A673 (cell line): ENCODE measurements around the gene FOXK1. TPM values are rescaled to one million over a fixed set of nuclear protein-coding genes. Genes with fewer than 3 reads are reported as not detected.
"Not testable (repeated sequence)": the region's sequence is repeated elsewhere in the genome, so short reads cannot be mapped to it uniquely, and the experiment has no call there.

Experiments
- BruUV-seq: library from RNA; stranded (reverse); fragments of 400-500 nt; replicated peaks from 2 replicates; lab custom pipeline; 2021; lab: Mats Ljungman, UMichigan
- CTCF ChIA-PET: fragments of 300-600 bp; sonication (Branson Sonifier 250); formaldehyde crosslinking; loops from one replicate; lab custom pipeline; 2022; ENCODE audit warnings: antibody characterized with exemption; lab: Charles Lee
- POLR2A ChIA-PET: fragments of 300-600 bp; sonication (Branson Sonifier 250); formaldehyde crosslinking; loops from one replicate; lab custom pipeline; 2022; ENCODE audit warnings: antibody characterized with exemption; ENCODE audit not compliant: low non-redundant PET; lab: Charles Lee
- DNase-seq: peaks from one replicate; pipeline ENCODE4 v3.0.0-alpha.2; 2015; ENCODE audit warnings: low spot score
- H3K27ac ChIP-seq: fragments of 200-600 bp; sonication (generic); 2 replicates; pipeline ENCODE4 v1.5.1; 2016; ENCODE audit warnings: mixed run types, low read depth, mild to moderate bottlenecking, mixed read lengths, antibody characterized with exemption, low read length; ENCODE audit not compliant: poor library complexity, severe bottlenecking
- H3K27me3 ChIP-seq: fragments of 200-600 bp; sonication (generic); replicated peaks from 2 replicates; pipeline ENCODE4 v1.6.1; 2017; ENCODE audit warnings: mixed run types, low read depth, mild to moderate bottlenecking, mixed read lengths, antibody characterized with exemption, low read length; ENCODE audit not compliant: insufficient read depth, poor library complexity
- H3K36me3 ChIP-seq: fragments of 200-600 bp; sonication (generic); 2 replicates; pipeline ENCODE4 v1.6.1; 2016; ENCODE audit warnings: mixed run types, mild to moderate bottlenecking, mixed read lengths, antibody characterized with exemption, low read length; ENCODE audit not compliant: insufficient read depth, poor library complexity, severe bottlenecking
- H3K4me1 ChIP-seq: fragments of 200-600 bp; sonication (generic); 2 replicates; pipeline ENCODE4 v1.6.1; 2017; ENCODE audit warnings: mixed run types, mild to moderate bottlenecking, mixed read lengths, antibody characterized with exemption, low read length; ENCODE audit not compliant: insufficient read depth, poor library complexity, severe bottlenecking
- H3K4me3 ChIP-seq: fragments of 200-600 bp; sonication (generic); 2 replicates; pipeline ENCODE4 v1.5.1; 2016; ENCODE audit warnings: low read depth, mixed run types, mild to moderate bottlenecking, mixed read lengths, low read length; ENCODE audit not compliant: poor library complexity, severe bottlenecking
- H3K9me3 ChIP-seq: fragments of 200-600 bp; sonication (generic); 2 replicates; pipeline ENCODE4 v1.6.1; 2016; ENCODE audit warnings: mixed run types, low read depth, mild to moderate bottlenecking, mixed read lengths, antibody characterized with exemption, low read length; ENCODE audit not compliant: poor library complexity, severe bottlenecking
- CTCF ChIP-seq: fragments of 300-800, 200-600 bp; sonication (generic); conservative IDR thresholded peaks from 2 replicates; pipeline ENCODE4 v1.5.1; 2017; ENCODE audit warnings: low read depth, mild to moderate bottlenecking, antibody characterized with exemption, low read length, moderate library complexity, mixed read lengths
- EZH2 ChIP-seq: fragments of 200-600 bp; sonication (generic); IDR thresholded peaks from 2 replicates; pipeline ENCODE4 v1.6.1; 2017; ENCODE audit warnings: borderline replicate concordance, low read depth, mild to moderate bottlenecking, mixed read lengths, antibody characterized with exemption, low read length; ENCODE audit not compliant: poor library complexity, severe bottlenecking
- intact Hi-C: fragments of 100-400 bp; cut with micrococcal nuclease; formaldehyde crosslinking; loops from one replicate; pipeline ENCODE4 v1.10.0; 2022; ENCODE audit not compliant: unreplicated experiment
- total RNA-seq: library from RNA; stranded (reverse); gene quantifications from 2 replicates; pipeline ENCODE4 v1.2.3, GENCODE V29; 2021

Gene FOXK1
- total RNA-seq, 1 experiment from 2014 or later, result 43.8 TPM

- Histone ChIP-seq H3K27ac (no peak overlapping the region), H3K4me3 (no peak overlapping the region), H3K9me3 (no peaks in the 10 kb centered on the region), H3K27me3 (no peaks in the 10 kb centered on the region), H3K36me3 (peaks cover 5% of the 10 kb centered on the region), H3K4me1 (peaks cover 22% of the 10 kb centered on the region)
- BruUV-seq, result no TSS peak
- intact Hi-C loops, result loop anchor here (5.0 kb wide), 1 partner anchor 52 kb away; no protein-coding TSS in a partner anchor
- CTCF ChIA-PET, result no interaction called here
- no peak for DNase-seq
- TF ChIP-seq EZH2, result no peak
- TF ChIP-seq CTCF, result no peak
- POLR2A ChIA-PET, result interaction anchor here (0.6 kb wide), 1 partner anchor 66 kb away, joined by 26 read pairs; no protein-coding TSS in a partner anchor
Measured at GRCh38 chr7:4684846-4685245, 2.8 kb downstream of the FOXK1 start.

GRCh38 chr7:4685676-4686075 is 3.6 kb downstream of the FOXK1 start:
- H3K27ac ChIP-seq, H3K4me3 ChIP-seq, H3K9me3 ChIP-seq, H3K27me3 ChIP-seq, H3K36me3 ChIP-seq, CTCF ChIA-PET, DNase-seq, BruUV-seq: not testable (repeated sequence)
- POLR2A ChIA-PET, result interaction anchor here (0.6 kb wide), 1 partner anchor 65 kb away, joined by 26 read pairs; no protein-coding TSS in a partner anchor
- H3K4me1 ChIP-seq, result peaks cover 30% of the 10 kb centered on the region
- intact Hi-C loops, result loop anchor here (5.0 kb wide), 1 partner anchor 52 kb away; no protein-coding TSS in a partner anchor

- ChIA-PET POLR2A (interaction anchor here (0.7 kb wide), 1 partner anchor 255 kb away, joined by 19 read pairs; no protein-coding TSS in a partner anchor), CTCF (no interaction called here)
- H3K4me3 ChIP-seq, result no peak overlapping the region
- peaks cover 50% of the 10 kb centered on the region for H3K4me1 ChIP-seq
- intact Hi-C loops, result loop anchor here (5.0 kb wide), 1 partner anchor 49 kb away; no protein-coding TSS in a partner anchor
- no peak for TF ChIP-seq CTCF
- no peak for TF ChIP-seq EZH2
- no TSS peak for BruUV-seq
- H3K9me3 ChIP-seq, result no peaks in the 10 kb centered on the region
- no peaks in the 10 kb centered on the region for H3K27me3 ChIP-seq
- DNase-seq, result no peak
- H3K27ac ChIP-seq, result no peak overlapping the region
- H3K36me3 ChIP-seq, result peaks cover 5% of the 10 kb centered on the region
Measured at GRCh38 chr7:4687956-4688355, 5.9 kb downstream of the FOXK1 start.

GRCh38 chr7:4689151-4689550 is 7.1 kb downstream of the FOXK1 start:
- Histone ChIP-seq H3K27ac (no peak overlapping the region), H3K27me3 (no peaks in the 10 kb centered on the region), H3K4me1 (peaks cover 58% of the 10 kb centered on the region), H3K9me3 (no peaks in the 10 kb centered on the region), H3K36me3 (peaks cover 5% of the 10 kb centered on the region), H3K4me3 (no peak overlapping the region)
- CTCF ChIA-PET, result no interaction called here
- DNase-seq, result peak; percentile 50
- no peak for TF ChIP-seq EZH2
- no peak for TF ChIP-seq CTCF
- intact Hi-C loops, result loop anchor here (5.0 kb wide), 1 partner anchor 48 kb away; no protein-coding TSS in a partner anchor
- no TSS peak for BruUV-seq
- POLR2A ChIA-PET, result no interaction called here
